Vagina (tissue), 2 donors: ENCODE data around the gene MTERF4.

Experiments
- POLR2A ChIP-seq, 2 donors: fragments of 450-650 bp; IDR thresholded peaks; one replicate each; pipeline ENCODE4 v1.6.1; 2017; ENCODE audit warnings: antibody characterized with exemption in 2 of 2, mild to moderate bottlenecking in 2 of 2, moderate library complexity in 2 of 2
- POLR2AphosphoS5 ChIP-seq, 2 donors: sonication (generic); formaldehyde crosslinking; IDR thresholded peaks; one replicate each; pipeline ENCODE4 v1.9.0; 2017; ENCODE audit warnings: antibody characterized with exemption in 2 of 2, mild to moderate bottlenecking in 2 of 2, low read depth in 1 of 2; ENCODE audit not compliant: insufficient read depth in 1 of 2
- TF ChIP-seq, protein P1 (sequence below), 3 experiments: fragments of 450-650 bp in 2 of 3; fragments of 200-600 bp in 1 of 3; sonication (generic) in 1 of 3; IDR thresholded peaks; one replicate each; pipeline ENCODE4 v1.5.1; 2017 to 2019; ENCODE audit warnings: antibody characterized with exemption in 3 of 3, mild to moderate bottlenecking in 2 of 3, moderate library complexity in 2 of 3

DNA sequence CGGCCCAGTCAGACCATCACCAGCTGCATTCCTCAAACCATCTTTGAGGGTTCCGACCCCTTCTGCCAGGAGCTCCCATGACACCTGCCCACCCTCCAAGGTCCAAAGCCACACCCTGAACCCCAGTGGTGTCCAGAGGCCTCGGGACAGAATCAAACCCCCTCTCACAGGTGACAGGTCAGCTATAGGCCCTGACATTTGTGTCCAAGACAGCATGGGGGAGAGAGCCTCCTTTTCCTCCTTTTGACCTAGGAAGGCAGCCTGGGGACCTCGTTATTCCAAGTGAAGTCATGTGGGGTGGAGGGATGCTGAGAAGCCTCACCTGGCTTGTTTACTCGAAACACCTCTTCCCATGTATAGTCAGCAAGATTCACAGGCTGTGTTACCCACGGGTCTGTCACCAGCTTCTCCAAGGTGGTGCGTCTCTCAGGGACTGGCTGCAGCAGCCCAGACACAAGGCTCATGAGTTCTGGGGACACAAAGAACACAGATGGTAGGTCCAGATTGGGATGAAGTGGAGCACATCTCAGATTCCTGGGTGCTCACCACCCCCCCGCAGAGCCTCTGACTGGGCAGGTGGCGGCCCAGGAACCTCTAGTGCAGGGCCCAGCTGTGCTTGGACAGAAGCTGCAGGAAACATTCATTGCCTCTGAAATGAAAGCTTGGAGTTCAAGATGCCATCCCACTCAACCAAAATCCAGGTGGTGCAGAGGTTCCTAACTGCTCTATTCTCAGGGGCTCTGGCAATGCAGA lies 5.1 kb upstream of the MTERF4 start:
- TF ChIP-seq, protein P1, sequence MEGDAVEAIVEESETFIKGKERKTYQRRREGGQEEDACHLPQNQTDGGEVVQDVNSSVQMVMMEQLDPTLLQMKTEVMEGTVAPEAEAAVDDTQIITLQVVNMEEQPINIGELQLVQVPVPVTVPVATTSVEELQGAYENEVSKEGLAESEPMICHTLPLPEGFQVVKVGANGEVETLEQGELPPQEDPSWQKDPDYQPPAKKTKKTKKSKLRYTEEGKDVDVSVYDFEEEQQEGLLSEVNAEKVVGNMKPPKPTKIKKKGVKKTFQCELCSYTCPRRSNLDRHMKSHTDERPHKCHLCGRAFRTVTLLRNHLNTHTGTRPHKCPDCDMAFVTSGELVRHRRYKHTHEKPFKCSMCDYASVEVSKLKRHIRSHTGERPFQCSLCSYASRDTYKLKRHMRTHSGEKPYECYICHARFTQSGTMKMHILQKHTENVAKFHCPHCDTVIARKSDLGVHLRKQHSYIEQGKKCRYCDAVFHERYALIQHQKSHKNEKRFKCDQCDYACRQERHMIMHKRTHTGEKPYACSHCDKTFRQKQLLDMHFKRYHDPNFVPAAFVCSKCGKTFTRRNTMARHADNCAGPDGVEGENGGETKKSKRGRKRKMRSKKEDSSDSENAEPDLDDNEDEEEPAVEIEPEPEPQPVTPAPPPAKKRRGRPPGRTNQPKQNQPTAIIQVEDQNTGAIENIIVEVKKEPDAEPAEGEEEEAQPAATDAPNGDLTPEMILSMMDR (IDR thresholded peaks at IDR 0.05), result no peak
- TF ChIP-seq POLR2AphosphoS5 (IDR thresholded peaks at IDR 0.05; ENCODE audit: insufficient read depth in 1 of 2, low read depth in 1 of 2) (no peak), POLR2A (IDR thresholded peaks at IDR 0.05) (no peak)
